OCI-LY1 (cell line): ENCODE data around the gene TLK1.

Experiments used
- H2AFZ ChIP-seq: fragments of 200-600 bp; sonication (generic), shearing (Covaris generic); 2 replicates; pipeline ENCODE4 v1.6.0; 2014; ENCODE audit warnings: antibody characterized with exemption, mild to moderate bottlenecking, low read length
- H3F3A ChIP-seq: fragments of 200-600 bp; sonication (generic), shearing (Covaris generic); 2 replicates; pipeline ENCODE4 v1.6.0; 2014; ENCODE audit warnings: mild to moderate bottlenecking, antibody characterized with exemption, low read length, moderate library complexity; ENCODE audit not compliant: insufficient read depth
- H3K27ac ChIP-seq: fragments of 200-600 bp; sonication (generic); 2 replicates; pipeline ENCODE4 v1.5.1; 2014; ENCODE audit warnings: low read length, mixed run types, mild to moderate bottlenecking, low read depth; ENCODE audit not compliant: poor library complexity, severe bottlenecking
- H3K27me3 ChIP-seq: fragments of 200-600 bp; sonication (generic); 2 replicates; pipeline ENCODE4 v1.6.0; 2014; ENCODE audit warnings: antibody characterized with exemption, mild to moderate bottlenecking, low read length, moderate library complexity; ENCODE audit not compliant: insufficient read depth
- H3K36me3 ChIP-seq: fragments of 200-600 bp; sonication (generic); 2 replicates; pipeline ENCODE4 v1.6.1; 2014; ENCODE audit warnings: mild to moderate bottlenecking, antibody characterized with exemption, low read length, moderate library complexity, mixed read lengths; ENCODE audit not compliant: insufficient read depth
- H3K4me1 ChIP-seq: fragments of 200-600 bp; sonication (generic); 2 replicates; pipeline ENCODE4 v1.5.1; 2014; ENCODE audit warnings: mild to moderate bottlenecking, low read length, moderate library complexity; ENCODE audit not compliant: insufficient read depth, severe bottlenecking
- H3K4me2 ChIP-seq: fragments of 200-600 bp; sonication (generic), shearing (Covaris generic); 2 replicates; pipeline ENCODE4 v1.6.1; 2014; ENCODE audit warnings: low read length
- H3K4me3 ChIP-seq: fragments of 200-600 bp; sonication (generic); 2 replicates; pipeline ENCODE4 v1.5.1; 2014; ENCODE audit warnings: low read length, low read depth, mild to moderate bottlenecking, mixed read lengths; ENCODE audit not compliant: poor library complexity, severe bottlenecking
- H3K79me2 ChIP-seq: fragments of 200-600 bp; shearing (Covaris generic); 2 replicates; pipeline ENCODE4 v1.6.1; 2016; ENCODE audit warnings: mixed run types, low read length, mixed read lengths; ENCODE audit not compliant: insufficient read depth
- H3K9ac ChIP-seq: fragments of 200-600 bp; sonication (generic), shearing (Covaris generic); 2 replicates; pipeline ENCODE4 v1.6.1; 2014; ENCODE audit warnings: mild to moderate bottlenecking, low read length, mixed read lengths
- H3K9me2 ChIP-seq: fragments of 200-600 bp; sonication (generic), shearing (Covaris generic); 2 replicates; pipeline ENCODE4 v1.6.1; 2014; ENCODE audit warnings: low read depth, mild to moderate bottlenecking, low read length, mixed read lengths
- H3K9me3 ChIP-seq: fragments of 200-600 bp; shearing (Covaris generic); 2 replicates; pipeline ENCODE4 v1.6.1; 2014; ENCODE audit warnings: low read length, mixed read lengths
- H4K20me1 ChIP-seq: fragments of 200-600 bp; sonication (generic), shearing (Covaris generic); 2 replicates; pipeline ENCODE4 v1.6.0; 2016; ENCODE audit warnings: mild to moderate bottlenecking, low read length; ENCODE audit not compliant: insufficient read depth
- CTCF ChIP-seq: fragments of 200-600 bp; sonication (generic), shearing (Covaris generic); IDR thresholded peaks from 2 replicates; pipeline ENCODE4 v1.5.1; 2017; ENCODE audit warnings: mild to moderate bottlenecking, antibody characterized with exemption, low read length, moderate library complexity, mixed read lengths
- EZH2 ChIP-seq: fragments of 200-600 bp; sonication (generic), shearing (Covaris generic); IDR thresholded peaks from 2 replicates; pipeline ENCODE4 v1.8.0; 2017; ENCODE audit warnings: borderline replicate concordance, mixed run types, mild to moderate bottlenecking, antibody characterized with exemption, low read length, moderate library complexity, mixed read lengths

The TLK1 gene

GRCh38 chr2:171049691-171050090, 111.0 kb downstream of the TLK1 start:
- no peak overlapping the region for H3K4me2 ChIP-seq
- H3K9me3 ChIP-seq = no peaks in the 10 kb centered on the region
- H3K4me3 ChIP-seq = no peak overlapping the region
- H3K79me2 ChIP-seq = no peaks in the 10 kb centered on the region
- no peak overlapping the region for H3K9ac ChIP-seq
- H4K20me1 ChIP-seq = no peaks in the 10 kb centered on the region
- peaks cover 96% of the 10 kb centered on the region for H3K36me3 ChIP-seq
- no peak overlapping the region for H3K27ac ChIP-seq
- H2AFZ ChIP-seq = no peak overlapping the region
- no peak for TF ChIP-seq EZH2
- no peak for TF ChIP-seq CTCF
- H3K9me2 ChIP-seq = no peaks in the 10 kb centered on the region
- no peaks in the 10 kb centered on the region for H3F3A ChIP-seq
- H3K4me1 ChIP-seq = no peaks in the 10 kb centered on the region
- no peaks in the 10 kb centered on the region for H3K27me3 ChIP-seq

GRCh38 chr2:171046048-171046560, 114.6 kb downstream of the TLK1 start:
- Histone ChIP-seq H4K20me1 (no peaks in the 10 kb centered on the region), H3K9me2 (no peaks in the 10 kb centered on the region), H3F3A (no peaks in the 10 kb centered on the region), H3K4me3 (no peak overlapping the region), H3K27me3 (no peaks in the 10 kb centered on the region), H3K9ac (no peak overlapping the region), H3K27ac (no peak overlapping the region), H3K4me1 (no peaks in the 10 kb centered on the region), H3K36me3 (peaks cover 93% of the 10 kb centered on the region), H3K4me2 (no peak overlapping the region), H3K9me3 (no peaks in the 10 kb centered on the region), H3K79me2 (no peaks in the 10 kb centered on the region), H2AFZ (no peak overlapping the region)
- no peak for TF ChIP-seq EZH2
- TF ChIP-seq CTCF = no peak

- no peaks in the 10 kb centered on the region for H4K20me1 ChIP-seq
- no peaks in the 10 kb centered on the region for H3F3A ChIP-seq
- H3K27ac ChIP-seq = no peak overlapping the region
- H3K79me2 ChIP-seq = no peaks in the 10 kb centered on the region
- H2AFZ ChIP-seq = no peak overlapping the region
- no peak overlapping the region for H3K4me3 ChIP-seq
- no peaks in the 10 kb centered on the region for H3K27me3 ChIP-seq
- TF ChIP-seq EZH2 = no peak
- no peak for TF ChIP-seq CTCF
- H3K36me3 ChIP-seq = peaks cover 93% of the 10 kb centered on the region
- no peaks in the 10 kb centered on the region for H3K9me2 ChIP-seq
- no peaks in the 10 kb centered on the region for H3K4me1 ChIP-seq
- H3K9me3 ChIP-seq = no peaks in the 10 kb centered on the region
- no peak overlapping the region for H3K9ac ChIP-seq
- no peak overlapping the region for H3K4me2 ChIP-seq
Measured at GRCh38 chr2:171044416-171044815, 116.3 kb downstream of the TLK1 start.
